GM11168 (cell line): ENCODE data around the gene TMPRSS11A.

Source experiments
- in situ Hi-C: fragments of 300-500 bp; cut with MboI; formaldehyde crosslinking; loops from one replicate; pipeline ENCODE4 v1.12.0; 2022; ENCODE audit warnings: low sequenced_read_pairs; ENCODE audit not compliant: unreplicated experiment

Gene TMPRSS11A

GRCh38 chr4:67918428-67918827 lies 44.9 kb downstream of the TMPRSS11A start:
- in situ Hi-C loops, result no loop called here

DNA sequence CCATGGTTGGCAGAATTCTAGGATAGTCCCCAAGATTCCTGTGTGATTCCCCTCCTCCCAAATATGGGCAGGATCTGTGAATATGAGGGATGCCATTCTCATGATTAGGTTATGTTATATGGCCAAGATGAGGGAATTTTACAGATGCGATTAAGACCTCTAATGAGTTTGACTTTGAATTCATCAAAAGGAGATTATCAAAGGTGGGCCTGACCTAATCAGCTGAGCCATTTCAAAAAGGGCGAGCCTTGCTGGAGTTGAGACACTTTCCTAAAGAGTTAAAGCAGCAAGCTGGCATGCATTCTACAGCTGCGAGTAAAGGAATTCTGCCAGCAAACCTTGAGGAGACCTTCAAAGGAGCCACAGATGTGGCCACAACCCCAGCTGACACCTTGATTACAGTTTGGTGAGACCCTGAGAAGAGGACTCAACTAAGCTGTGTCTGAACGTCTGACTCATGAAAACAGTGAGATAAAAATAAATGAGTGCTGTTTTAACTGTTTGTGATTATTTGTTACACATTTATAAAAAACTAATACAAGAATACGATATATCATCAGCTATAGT lies 47.8 kb downstream of the TMPRSS11A start:
- in situ Hi-C loops, result no loop called here

DNA sequence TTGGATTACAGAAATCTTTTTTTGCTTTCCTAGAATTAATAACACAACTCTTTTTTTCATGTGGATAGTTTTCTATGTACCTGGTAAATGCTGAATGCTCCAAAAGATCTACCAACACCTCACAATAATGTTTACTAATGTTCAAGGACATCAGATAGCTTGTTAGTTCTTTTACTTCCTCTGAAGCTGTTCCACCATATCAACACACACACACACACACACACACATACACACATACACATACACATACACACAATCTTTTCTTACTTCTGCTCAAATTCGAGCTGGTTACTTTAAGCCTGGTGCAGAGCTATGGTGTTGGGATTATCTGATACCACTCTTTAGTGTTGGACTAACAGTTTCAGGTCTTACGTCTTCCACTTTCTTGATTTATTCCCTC lies 51.2 kb downstream of the TMPRSS11A start:
- in situ Hi-C loops, result loop anchor here (5.0 kb wide), 1 partner anchor 360 kb away; no protein-coding TSS in a partner anchor

DNA sequence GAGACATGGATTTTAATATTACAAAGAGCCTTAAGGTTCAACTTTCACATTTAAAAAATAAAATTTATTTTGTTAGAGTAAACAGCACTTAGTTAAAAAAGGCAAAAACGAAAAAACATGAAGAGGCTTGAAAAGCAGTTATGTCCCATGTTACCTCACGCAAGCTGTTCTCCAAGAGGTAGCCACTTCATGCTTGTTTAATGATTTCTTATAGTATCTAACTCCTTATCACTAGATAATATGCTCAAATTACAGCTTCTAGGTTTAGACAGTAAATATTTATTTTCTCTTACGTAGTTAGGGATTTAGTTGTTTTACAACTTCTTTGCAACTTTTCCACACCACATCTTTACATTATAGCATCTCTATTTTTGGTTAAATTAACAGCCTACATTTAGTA lies 51.7 kb downstream of the TMPRSS11A start:
- in situ Hi-C loops, result loop anchor here (5.0 kb wide), 1 partner anchor 359 kb away; no protein-coding TSS in a partner anchor

GRCh38 chr4:67911141-67911540 lies 52.2 kb downstream of the TMPRSS11A start:
- in situ Hi-C loops, result loop anchor here (5.0 kb wide), 1 partner anchor 359 kb away; no protein-coding TSS in a partner anchor

- in situ Hi-C loops, result loop anchor here (5.0 kb wide), 1 partner anchor 358 kb away; no protein-coding TSS in a partner anchor
Observed at GRCh38 chr4:67910585-67910905, 52.7 kb downstream of the TMPRSS11A start.

- in situ Hi-C loops, result loop anchor here (5.0 kb wide), 1 partner anchor 358 kb away; no protein-coding TSS in a partner anchor
Observed at GRCh38 chr4:67909905-67910584, 53.2 kb downstream of the TMPRSS11A start.

GRCh38 chr4:67907650-67908049 lies 55.6 kb downstream of the TMPRSS11A start:
- in situ Hi-C loops, result no loop called here

DNA sequence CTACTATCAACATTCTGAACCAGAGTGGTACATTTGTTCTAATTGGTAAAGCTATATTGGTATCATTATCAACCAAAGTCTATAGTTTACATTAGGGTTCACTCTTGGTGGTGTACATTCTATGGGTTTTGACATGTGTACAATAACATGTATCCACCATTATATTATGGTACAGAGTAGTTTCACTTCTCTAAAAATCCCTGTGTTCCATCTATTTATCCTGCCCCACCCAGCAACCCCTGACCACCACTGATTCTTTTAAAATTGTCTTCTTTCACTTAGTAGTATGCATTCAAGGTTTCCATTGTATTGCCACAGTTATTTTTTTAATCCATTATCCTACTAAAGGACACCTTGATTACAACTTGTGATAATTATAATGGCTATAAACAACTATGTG lies 64.2 kb downstream of the TMPRSS11A start:
- in situ Hi-C loops, result no loop called here

DNA sequence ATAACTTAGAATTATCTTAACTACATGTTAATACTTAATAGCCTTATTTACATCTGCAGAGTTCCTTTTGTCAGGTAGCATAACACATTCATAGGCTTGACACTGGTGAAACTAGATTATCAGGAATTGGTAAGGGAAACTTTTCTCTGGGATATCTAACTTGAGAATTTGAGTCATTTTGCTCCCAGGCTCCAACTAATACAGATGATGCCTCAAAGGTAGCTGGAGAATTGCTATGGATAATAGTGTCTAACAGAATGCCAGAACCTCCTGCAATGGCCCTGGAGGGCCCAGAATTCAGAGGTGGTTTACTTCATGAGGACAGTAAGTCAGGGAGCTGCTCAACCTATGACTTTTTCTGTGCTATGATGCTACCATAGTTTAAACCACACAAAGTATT lies 65.6 kb downstream of the TMPRSS11A start:
- in situ Hi-C loops, result no loop called here

GRCh38 chr4:67896421-67897065 lies 66.8 kb downstream of the TMPRSS11A start:
- in situ Hi-C loops, result no loop called here

DNA sequence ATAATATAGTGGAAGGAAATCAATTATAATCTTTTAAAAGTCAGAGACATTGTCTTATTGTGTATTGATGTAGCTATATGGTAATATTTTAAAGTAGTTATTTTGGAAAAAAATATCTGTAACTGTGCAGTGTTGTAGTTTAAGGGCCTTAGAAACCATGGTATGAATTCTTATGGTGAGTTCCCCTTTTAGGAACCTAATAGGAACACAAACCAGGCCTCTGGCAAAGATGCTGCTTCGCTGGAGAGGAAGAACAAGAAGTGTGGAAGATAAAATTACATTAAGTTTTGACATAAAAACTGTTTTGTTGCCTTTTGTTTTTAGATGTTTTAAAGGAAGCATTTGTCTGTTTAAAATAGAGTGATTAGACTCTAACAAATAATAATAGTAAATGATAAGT lies 68.6 kb downstream of the TMPRSS11A start:
- in situ Hi-C loops, result no loop called here

DNA sequence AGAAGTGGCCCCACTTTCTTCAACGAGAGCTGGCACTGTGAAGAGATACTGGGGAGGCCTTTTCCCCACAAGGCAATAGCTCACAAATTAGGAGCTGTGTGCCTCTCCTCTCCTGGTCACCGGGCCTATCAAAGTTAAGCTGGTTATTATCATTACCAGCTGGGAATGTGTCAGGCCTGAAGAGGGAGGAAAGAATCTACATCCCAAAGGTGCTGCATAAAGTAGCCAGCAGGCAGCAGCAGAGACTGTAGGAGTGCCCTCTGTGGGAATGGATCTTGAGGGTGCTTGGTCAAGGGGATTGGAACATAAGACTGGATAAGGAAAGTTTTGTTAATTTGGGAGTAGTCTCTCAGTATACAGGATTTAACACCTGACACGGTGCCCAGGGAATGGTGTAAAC lies 70.4 kb downstream of the TMPRSS11A start:
- in situ Hi-C loops, result no loop called here

DNA sequence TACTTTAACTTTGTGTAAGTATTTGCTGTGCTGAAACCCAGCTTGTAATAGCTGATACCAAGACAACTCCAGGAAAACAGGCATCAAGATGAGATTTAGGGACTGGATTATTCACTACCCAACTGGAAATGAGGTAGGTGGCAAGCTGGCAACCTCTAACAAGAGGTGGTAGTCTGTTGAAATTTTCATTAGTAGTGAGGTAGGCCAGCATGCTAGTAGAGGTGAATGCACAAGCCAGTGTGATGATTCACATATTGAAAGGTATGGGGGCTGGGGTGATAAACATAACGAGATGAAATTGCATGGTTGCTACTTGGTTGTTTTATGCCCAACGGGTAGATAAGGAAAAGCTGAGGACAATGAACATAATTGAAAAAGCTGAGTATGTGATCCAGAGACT lies 71.0 kb downstream of the TMPRSS11A start:
- in situ Hi-C loops, result no loop called here

DNA sequence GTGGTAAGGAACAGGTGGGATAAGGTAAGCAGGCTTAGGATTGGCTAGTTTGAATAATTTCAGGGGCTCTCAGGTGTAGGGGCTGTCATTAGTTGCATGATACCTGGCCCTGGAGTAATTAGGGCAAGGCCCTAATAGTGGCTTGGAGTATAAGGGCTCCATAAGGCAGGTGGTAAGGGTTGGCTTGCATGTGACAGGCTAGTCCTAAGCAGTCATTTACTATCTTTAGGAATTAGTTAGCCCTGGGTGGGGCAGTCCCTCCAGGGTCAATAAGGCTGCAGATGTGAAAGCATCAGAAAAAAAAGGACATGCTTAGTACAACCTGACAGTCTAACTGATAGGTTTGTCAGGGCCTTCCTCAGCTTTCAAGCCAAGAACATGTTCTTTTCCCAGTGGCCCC lies 71.6 kb downstream of the TMPRSS11A start:
- in situ Hi-C loops, result no loop called here

DNA sequence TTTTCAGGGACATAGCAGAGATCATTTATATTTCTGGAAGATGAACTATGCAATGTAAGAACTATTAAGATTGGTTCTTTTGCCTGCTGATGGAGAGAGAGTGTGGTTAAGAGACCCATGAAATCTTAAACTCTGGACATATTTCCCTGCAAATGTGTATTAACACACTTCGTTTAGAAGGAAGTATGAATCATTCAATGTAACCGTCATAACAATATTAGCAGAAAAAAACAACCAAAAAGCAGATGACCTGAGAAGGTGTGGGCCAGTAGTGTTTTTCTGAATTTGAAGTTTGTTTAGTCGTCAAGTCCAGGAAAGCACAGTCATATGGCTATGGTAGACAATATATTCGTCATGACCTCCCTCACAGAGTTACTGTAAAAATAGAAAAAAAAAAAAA lies 77.0 kb downstream of the TMPRSS11A start:
- in situ Hi-C loops, result no loop called here

DNA sequence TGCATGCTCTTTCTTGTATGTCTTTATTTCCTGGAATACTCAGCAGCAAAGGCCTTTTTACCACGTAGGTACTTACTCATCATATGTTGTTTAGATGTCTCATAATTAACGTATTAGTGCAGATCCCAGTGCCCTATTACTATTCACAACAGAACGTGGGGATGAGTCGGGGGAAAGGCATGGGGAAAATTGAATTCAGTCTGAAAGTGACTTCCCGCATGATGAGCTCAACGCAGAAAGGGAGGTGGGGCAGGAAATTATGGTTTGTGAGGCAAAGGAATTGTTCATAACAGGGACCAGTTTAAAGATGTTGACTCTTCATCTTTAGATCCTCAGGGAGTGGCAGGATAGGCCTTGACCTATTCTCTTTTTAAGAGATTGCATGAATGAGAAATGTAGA lies 77.5 kb downstream of the TMPRSS11A start:
- in situ Hi-C loops, result no loop called here

- in situ Hi-C loops, result no loop called here
Observed at GRCh38 chr4:67884701-67885100, 78.6 kb downstream of the TMPRSS11A start.

DNA sequence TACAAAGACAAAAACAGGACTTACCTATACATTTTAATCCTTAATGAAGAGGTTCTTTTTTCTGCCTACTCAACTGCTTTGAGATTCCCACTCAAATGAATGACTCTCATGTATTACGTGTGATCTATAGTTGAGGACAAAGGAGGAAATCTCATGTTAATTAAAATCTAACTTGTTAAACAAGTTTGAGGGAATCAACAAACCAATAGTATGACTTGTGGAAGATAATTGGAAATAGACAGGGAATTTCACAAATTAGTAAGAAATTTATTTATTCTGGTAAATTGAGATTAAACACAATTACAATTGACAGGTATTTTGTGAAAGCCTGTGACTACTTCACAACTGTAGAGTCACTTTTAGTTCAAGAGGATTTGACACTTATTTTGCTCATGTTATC lies 79.4 kb downstream of the TMPRSS11A start, which contains the start of gene TMPRSS11D:
TSS of gene TMPRSS11D (minus strand) at position 101 of the 400 bp plus-strand sequence. CDS start at position 32, 69 bp downstream.
- in situ Hi-C loops, result no loop called here

- in situ Hi-C loops, result no loop called here
Observed at GRCh38 chr4:67883458-67883857, 79.8 kb downstream of the TMPRSS11A start.

- in situ Hi-C loops, result no loop called here
Observed at GRCh38 chr4:67880866-67881610, 82.3 kb downstream of the TMPRSS11A start.
